MM.1S (cell line): Measurements from ENCODE around the gene TCP11.

Experiments used
- EZH2 ChIP-seq: fragments of 300-600 bp; sonication (generic); optimal IDR thresholded peaks from 2 replicates; pipeline ENCODE3; 2017; ENCODE audit warnings: low read depth, mild to moderate bottlenecking, antibody characterized with exemption, low read length, mixed read lengths
- EZH2phosphoT487 ChIP-seq: fragments of 300-600 bp; sonication (generic); IDR thresholded peaks from 2 replicates; pipeline ENCODE4 v1.6.1; 2018; ENCODE audit warnings: antibody characterized with exemption, low read length
- TF ChIP-seq, protein P1 (sequence below): fragments of 300-600 bp; sonication (generic); IDR thresholded peaks from 2 replicates; pipeline ENCODE4 v1.5.1; 2016; ENCODE audit warnings: antibody characterized with exemption, low read length, mixed read lengths

DNA sequence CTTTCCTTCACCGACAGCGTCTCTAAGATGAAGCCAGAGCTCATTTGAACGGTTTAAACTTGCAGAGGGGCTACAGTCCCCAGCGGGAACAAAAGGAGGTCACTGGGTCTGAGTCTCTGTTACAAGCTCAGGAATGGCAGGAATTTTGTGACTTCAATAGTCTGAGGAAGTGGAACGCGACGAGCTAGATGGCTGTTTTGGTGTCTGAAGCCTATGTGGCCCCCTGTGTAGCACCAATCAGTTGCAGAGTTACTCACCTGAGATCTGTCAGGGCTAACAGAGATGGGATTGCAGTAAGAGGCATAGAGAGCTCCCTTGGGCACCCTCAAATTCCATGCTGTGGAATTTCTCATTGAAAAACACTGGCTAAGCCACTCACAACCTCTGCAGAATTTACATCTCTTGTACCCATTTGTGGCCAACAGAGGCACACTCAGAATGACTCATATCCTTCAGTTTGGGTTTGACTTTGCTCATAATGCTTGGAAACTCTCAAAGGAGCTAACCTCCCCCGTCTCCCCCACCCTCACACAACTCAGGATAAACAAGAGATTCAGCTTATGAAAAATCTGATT is 7.1 kb upstream of the TCP11 start:
- TF ChIP-seq, protein P1, sequence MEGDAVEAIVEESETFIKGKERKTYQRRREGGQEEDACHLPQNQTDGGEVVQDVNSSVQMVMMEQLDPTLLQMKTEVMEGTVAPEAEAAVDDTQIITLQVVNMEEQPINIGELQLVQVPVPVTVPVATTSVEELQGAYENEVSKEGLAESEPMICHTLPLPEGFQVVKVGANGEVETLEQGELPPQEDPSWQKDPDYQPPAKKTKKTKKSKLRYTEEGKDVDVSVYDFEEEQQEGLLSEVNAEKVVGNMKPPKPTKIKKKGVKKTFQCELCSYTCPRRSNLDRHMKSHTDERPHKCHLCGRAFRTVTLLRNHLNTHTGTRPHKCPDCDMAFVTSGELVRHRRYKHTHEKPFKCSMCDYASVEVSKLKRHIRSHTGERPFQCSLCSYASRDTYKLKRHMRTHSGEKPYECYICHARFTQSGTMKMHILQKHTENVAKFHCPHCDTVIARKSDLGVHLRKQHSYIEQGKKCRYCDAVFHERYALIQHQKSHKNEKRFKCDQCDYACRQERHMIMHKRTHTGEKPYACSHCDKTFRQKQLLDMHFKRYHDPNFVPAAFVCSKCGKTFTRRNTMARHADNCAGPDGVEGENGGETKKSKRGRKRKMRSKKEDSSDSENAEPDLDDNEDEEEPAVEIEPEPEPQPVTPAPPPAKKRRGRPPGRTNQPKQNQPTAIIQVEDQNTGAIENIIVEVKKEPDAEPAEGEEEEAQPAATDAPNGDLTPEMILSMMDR: no peak
- no peak for TF ChIP-seq EZH2
- no peak for TF ChIP-seq EZH2phosphoT487
